Measurements from ENCODE around the gene CNN3. TPM values are rescaled to one million over a fixed set of nuclear protein-coding genes. Genes with fewer than 3 reads are reported as not detected.

CNN3 gene
- total RNA-seq, 2 donors from 2014 or later: 275 to 308 TPM

DNA sequence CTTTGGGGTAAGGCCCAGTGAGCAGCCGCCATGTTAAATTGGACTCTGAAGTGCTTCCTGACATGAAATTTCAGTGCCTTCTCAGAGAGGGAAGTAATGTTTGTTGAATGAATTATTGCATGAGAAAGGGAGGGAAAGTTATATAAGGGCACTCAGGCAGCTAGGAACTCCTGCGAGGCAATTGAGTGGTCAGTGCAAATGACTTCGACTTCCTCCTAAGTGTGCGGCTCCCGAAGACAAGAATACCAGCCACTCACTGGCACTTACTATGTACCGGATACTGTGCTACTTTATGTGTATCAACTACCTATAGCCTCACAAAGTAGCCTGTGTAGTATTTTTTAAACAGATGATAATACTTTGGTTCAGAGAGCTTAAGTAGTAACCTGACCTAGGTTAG is 52.5 kb downstream of the CNN3 start:
- 96 to 100% methylated on average over 1 to 6 of the region's 6 CpGs for WGBS, 2 experiments (ENCODE audit: insufficient coverage in 1 of 2, insufficient read length in 1 of 2)
- Mint-ChIP-seq H3K36me3 (ENCODE audit: low read depth) (peaks cover 2% of the 10 kb centered on the region), H3K4me3 (no peak overlapping the region), H3K27ac (no peak overlapping the region), H3K27me3 (ENCODE audit: insufficient read depth) (peaks cover 7% of the 10 kb centered on the region), H3K9me3 (no peaks in the 10 kb centered on the region), H3K4me1 (no peaks in the 10 kb centered on the region)
- no peak for DNase-seq
- no peaks in the 10 kb centered on the region for H3K36me3 ChIP-seq (ENCODE audit: control insufficient read depth, insufficient read depth, low read length)
- H3K9ac ChIP-seq (ENCODE audit: extremely low read depth, low read length, poor library complexity, severe bottlenecking): no peak overlapping the region
- no peaks in the 10 kb centered on the region for H3K9me3 ChIP-seq (ENCODE audit: control insufficient read depth, low read length)
- no peaks in the 10 kb centered on the region for H3K27me3 ChIP-seq (ENCODE audit: control insufficient read depth, insufficient read depth, low read length, poor library complexity, severe bottlenecking)
- peak overlapping the region; percentile 57 for H3K27ac ChIP-seq (ENCODE audit: low read depth, low read length)
- TF ChIP-seq, protein P1, sequence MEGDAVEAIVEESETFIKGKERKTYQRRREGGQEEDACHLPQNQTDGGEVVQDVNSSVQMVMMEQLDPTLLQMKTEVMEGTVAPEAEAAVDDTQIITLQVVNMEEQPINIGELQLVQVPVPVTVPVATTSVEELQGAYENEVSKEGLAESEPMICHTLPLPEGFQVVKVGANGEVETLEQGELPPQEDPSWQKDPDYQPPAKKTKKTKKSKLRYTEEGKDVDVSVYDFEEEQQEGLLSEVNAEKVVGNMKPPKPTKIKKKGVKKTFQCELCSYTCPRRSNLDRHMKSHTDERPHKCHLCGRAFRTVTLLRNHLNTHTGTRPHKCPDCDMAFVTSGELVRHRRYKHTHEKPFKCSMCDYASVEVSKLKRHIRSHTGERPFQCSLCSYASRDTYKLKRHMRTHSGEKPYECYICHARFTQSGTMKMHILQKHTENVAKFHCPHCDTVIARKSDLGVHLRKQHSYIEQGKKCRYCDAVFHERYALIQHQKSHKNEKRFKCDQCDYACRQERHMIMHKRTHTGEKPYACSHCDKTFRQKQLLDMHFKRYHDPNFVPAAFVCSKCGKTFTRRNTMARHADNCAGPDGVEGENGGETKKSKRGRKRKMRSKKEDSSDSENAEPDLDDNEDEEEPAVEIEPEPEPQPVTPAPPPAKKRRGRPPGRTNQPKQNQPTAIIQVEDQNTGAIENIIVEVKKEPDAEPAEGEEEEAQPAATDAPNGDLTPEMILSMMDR (conservative IDR thresholded peaks at IDR 0.05): no peak
- no peak overlapping the region for H3K4me3 ChIP-seq (ENCODE audit: low read length)
- H3K4me1 ChIP-seq (ENCODE audit: control insufficient read depth, insufficient read depth, low read length): no peaks in the 10 kb centered on the region

- 91 to 97% methylated on average over 5 to 7 of the region's 7 CpGs for WGBS, 2 experiments (ENCODE audit: insufficient coverage in 1 of 2, insufficient read length in 1 of 2)
- Mint-ChIP-seq H3K36me3 (ENCODE audit: low read depth) (peaks cover 2% of the 10 kb centered on the region), H3K9me3 (no peaks in the 10 kb centered on the region), H3K27ac (no peak overlapping the region), H3K27me3 (ENCODE audit: insufficient read depth) (peaks cover 7% of the 10 kb centered on the region), H3K4me1 (no peaks in the 10 kb centered on the region), H3K4me3 (no peak overlapping the region)
- Histone ChIP-seq H3K27me3 (ENCODE audit: control insufficient read depth, insufficient read depth, low read length, poor library complexity, severe bottlenecking) (no peaks in the 10 kb centered on the region), H3K27ac (ENCODE audit: low read depth, low read length) (peak overlapping the region; percentile 57), H3K4me3 (ENCODE audit: low read length) (no peak overlapping the region), H3K9me3 (ENCODE audit: control insufficient read depth, low read length) (no peaks in the 10 kb centered on the region), H3K4me1 (ENCODE audit: control insufficient read depth, insufficient read depth, low read length) (no peaks in the 10 kb centered on the region), H3K9ac (ENCODE audit: extremely low read depth, low read length, poor library complexity, severe bottlenecking) (no peak overlapping the region), H3K36me3 (ENCODE audit: control insufficient read depth, insufficient read depth, low read length) (no peaks in the 10 kb centered on the region)
- DNase-seq: no peak
- TF ChIP-seq, protein P1 (conservative IDR thresholded peaks at IDR 0.05): no peak
These were observed 53.2 kb downstream of the CNN3 start for GRCh38 chr1:94873520-94874351.

- 87 to 91% methylated on average over 3 to 4 of the region's 4 CpGs for WGBS, 2 experiments (ENCODE audit: insufficient coverage in 1 of 2, insufficient read length in 1 of 2)
- H3K27me3 ChIP-seq (ENCODE audit: control insufficient read depth, insufficient read depth, low read length, poor library complexity, severe bottlenecking): no peaks in the 10 kb centered on the region
- Mint-ChIP-seq H3K4me3 (no peak overlapping the region), H3K27ac (no peak overlapping the region), H3K4me1 (no peaks in the 10 kb centered on the region), H3K27me3 (ENCODE audit: insufficient read depth) (peaks cover 4% of the 10 kb centered on the region), H3K36me3 (ENCODE audit: low read depth) (peaks cover 2% of the 10 kb centered on the region), H3K9me3 (no peaks in the 10 kb centered on the region)
- DNase-seq: no peak
- H3K9ac ChIP-seq (ENCODE audit: extremely low read depth, low read length, poor library complexity, severe bottlenecking): no peak overlapping the region
- H3K9me3 ChIP-seq (ENCODE audit: control insufficient read depth, low read length): no peaks in the 10 kb centered on the region
- H3K4me1 ChIP-seq (ENCODE audit: control insufficient read depth, insufficient read depth, low read length): no peaks in the 10 kb centered on the region
- H3K36me3 ChIP-seq (ENCODE audit: control insufficient read depth, insufficient read depth, low read length): no peaks in the 10 kb centered on the region
- H3K4me3 ChIP-seq (ENCODE audit: low read length): no peak overlapping the region
- H3K27ac ChIP-seq (ENCODE audit: low read depth, low read length): peak overlapping the region; percentile 57
- TF ChIP-seq, protein P1 (conservative IDR thresholded peaks at IDR 0.05): no peak
These were observed 54.0 kb downstream of the CNN3 start for GRCh38 chr1:94872771-94873495.

Measured in endodermal cell (in vitro differentiated cells).